Endodermal cell (in vitro differentiated cells): ENCODE data around the gene PPDPF. TPM values are rescaled to one million over a fixed set of nuclear protein-coding genes. Genes with fewer than 3 reads are reported as not detected.

ENCODE experiments used
- DNase-seq: peaks from one replicate; pipeline ENCODE4 v3.0.0-alpha.2; 2017
- H3K27ac ChIP-seq: 2 replicates; pipeline ENCODE4 v1.5.1; 2013; ENCODE audit warnings: mild to moderate bottlenecking, low read depth, low read length, moderate library complexity
- H3K27me3 ChIP-seq: 2 replicates; pipeline ENCODE4 v1.6.1; 2013; ENCODE audit warnings: mild to moderate bottlenecking, low read length, moderate library complexity; ENCODE audit not compliant: insufficient read depth, control insufficient read depth, poor library complexity, severe bottlenecking
- H3K36me3 ChIP-seq: 2 replicates; pipeline ENCODE4 v1.7.0; 2013; ENCODE audit warnings: mild to moderate bottlenecking, low read length, moderate library complexity; ENCODE audit not compliant: control insufficient read depth, insufficient read depth
- H3K4me1 ChIP-seq: one replicate; pipeline ENCODE4 v1.7.0; 2013; ENCODE audit warnings: low read length; ENCODE audit not compliant: control insufficient read depth, insufficient read depth
- H3K4me3 ChIP-seq: 2 replicates; pipeline ENCODE4 v1.5.1; 2013; ENCODE audit warnings: mild to moderate bottlenecking, low read length, moderate library complexity
- H3K9ac ChIP-seq: 2 replicates; pipeline ENCODE4 v1.6.1; 2013; ENCODE audit warnings: mild to moderate bottlenecking, low read length, moderate library complexity; ENCODE audit not compliant: poor library complexity, severe bottlenecking; ENCODE audit errors: extremely low read depth
- H3K9me3 ChIP-seq: 2 replicates; pipeline ENCODE4 v1.6.1; 2013; ENCODE audit warnings: mild to moderate bottlenecking, low read length, moderate library complexity; ENCODE audit not compliant: control insufficient read depth
- H3K27ac Mint-ChIP-seq: 2 replicates; pipeline ENCODE4 v1.8.0; 2020; ENCODE audit warnings: mixed read lengths
- H3K27me3 Mint-ChIP-seq: 2 replicates; pipeline ENCODE4 v1.8.0; 2021; ENCODE audit warnings: mild to moderate bottlenecking, mixed read lengths; ENCODE audit not compliant: insufficient read depth
- H3K36me3 Mint-ChIP-seq: 2 replicates; pipeline ENCODE4 v1.8.0; 2020; ENCODE audit warnings: low read depth, mixed read lengths
- H3K4me1 Mint-ChIP-seq: 2 replicates; pipeline ENCODE4 v1.8.0; 2020; ENCODE audit warnings: mixed read lengths
- H3K4me3 Mint-ChIP-seq: 2 replicates; pipeline ENCODE4 v1.8.0; 2020; ENCODE audit warnings: mild to moderate bottlenecking, moderate library complexity, mixed read lengths
- H3K9me3 Mint-ChIP-seq: 2 replicates; pipeline ENCODE4 v1.8.0; 2020; ENCODE audit warnings: mild to moderate bottlenecking, mixed read lengths
- CTCF ChIP-seq: fragments of 200-600 bp; sonication (generic); conservative IDR thresholded peaks from 2 replicates; pipeline ENCODE4 v1.5.0; 2021; ENCODE audit warnings: antibody characterized with exemption, mild to moderate bottlenecking
- WGBS, 2 experiments: methylation state at CpG; one replicate each; pipeline versions ENCODE4 v1.1.5 to v1.1.7; 2013; ENCODE audit warnings: missing lambda C conversion rate in 2 of 2, mixed read lengths in 1 of 2; ENCODE audit not compliant: insufficient coverage in 1 of 2, insufficient read length in 1 of 2; 5-methylcytosine and 5-hydroxymethylcytosine counted together
- total RNA-seq, 2 donors: library from RNA; stranded (reverse); fragmentation: NEBNext Ultra II Directional in 1 of 2; extraction: Animal tissue kit (Norgen Biotek cat#: 25700) in 1 of 2; gene quantifications; 2 replicates in 1 of 2; 3 replicates in 1 of 2; pipeline ENCODE4 v1.2.1, GENCODE V29; 2021

The PPDPF gene
- total RNA-seq, 2 donors from 2014 or later, result 247 to 296 TPM

- peaks cover 36% of the 10 kb centered on the region for H3K27me3 ChIP-seq
- no peaks in the 10 kb centered on the region for H3K36me3 ChIP-seq
- H3K4me1 Mint-ChIP-seq, result no peaks in the 10 kb centered on the region
- no peak overlapping the region for H3K4me3 ChIP-seq
- H3K27ac ChIP-seq, result no peak overlapping the region
- H3K27me3 Mint-ChIP-seq, result peaks cover 44% of the 10 kb centered on the region
- TF ChIP-seq CTCF, result no peak
- H3K9me3 Mint-ChIP-seq, result no peaks in the 10 kb centered on the region
- DNase-seq, result no peak
- H3K4me3 Mint-ChIP-seq, result no peak overlapping the region
- H3K27ac Mint-ChIP-seq, result no peak overlapping the region
- H3K36me3 Mint-ChIP-seq, result peaks cover 7% of the 10 kb centered on the region
- H3K9me3 ChIP-seq, result no peaks in the 10 kb centered on the region
- no peak overlapping the region for H3K9ac ChIP-seq
- WGBS, 2 experiments, result 69 to 73% methylated on average over 12 to 16 of the region's 16 CpGs
- no peaks in the 10 kb centered on the region for H3K4me1 ChIP-seq
Observed at GRCh38 chr20:63496596-63497120, 23.9 kb upstream of the PPDPF start.

- Histone ChIP-seq H3K36me3 (no peaks in the 10 kb centered on the region), H3K27me3 (peaks cover 36% of the 10 kb centered on the region), H3K27ac (no peak overlapping the region), H3K9me3 (no peaks in the 10 kb centered on the region), H3K4me1 (no peaks in the 10 kb centered on the region), H3K9ac (no peak overlapping the region), H3K4me3 (no peak overlapping the region)
- Mint-ChIP-seq H3K36me3 (peaks cover 4% of the 10 kb centered on the region), H3K4me1 (no peaks in the 10 kb centered on the region), H3K27me3 (peaks cover 44% of the 10 kb centered on the region), H3K4me3 (peak overlapping the region; percentile 43), H3K27ac (no peak overlapping the region), H3K9me3 (no peaks in the 10 kb centered on the region)
- 77 to 86% methylated on average over 12 to 19 of the region's 20 CpGs for WGBS, 2 experiments
- DNase-seq, result no peak
- no peak for TF ChIP-seq CTCF
Observed at GRCh38 chr20:63497138-63497945, 23.2 kb upstream of the PPDPF start.

GRCh38 chr20:63497946-63498935, 22.3 kb upstream of the PPDPF start:
- no peaks in the 10 kb centered on the region for H3K9me3 Mint-ChIP-seq
- H3K36me3 Mint-ChIP-seq, result no peaks in the 10 kb centered on the region
- no peak for TF ChIP-seq CTCF
- DNase-seq, result peak; percentile 75
- Histone ChIP-seq H3K9ac (no peak overlapping the region), H3K4me3 (no peak overlapping the region), H3K36me3 (no peaks in the 10 kb centered on the region), H3K4me1 (no peaks in the 10 kb centered on the region), H3K9me3 (no peaks in the 10 kb centered on the region), H3K27me3 (peaks cover 36% of the 10 kb centered on the region), H3K27ac (no peak overlapping the region)
- H3K27me3 Mint-ChIP-seq, result peaks cover 44% of the 10 kb centered on the region
- H3K4me1 Mint-ChIP-seq, result no peaks in the 10 kb centered on the region
- H3K27ac Mint-ChIP-seq, result no peak overlapping the region
- peak overlapping the region; percentile 43 for H3K4me3 Mint-ChIP-seq
- WGBS, 2 experiments, result 14 to 17% methylated on average over 32 to 44 of the region's 60 CpGs
